Measurements from ENCODE around the gene CHPT1. TPM values are rescaled to one million over a fixed set of nuclear protein-coding genes. Genes with fewer than 3 reads are reported as not detected.

The CHPT1 gene
- total and polyA plus RNA-seq, 9 of the 15 experiments (the other 6 are each of a cell fraction or from before 2014, with no cell fraction given), result 15.3 to 210 (median 91.9) TPM

DNA sequence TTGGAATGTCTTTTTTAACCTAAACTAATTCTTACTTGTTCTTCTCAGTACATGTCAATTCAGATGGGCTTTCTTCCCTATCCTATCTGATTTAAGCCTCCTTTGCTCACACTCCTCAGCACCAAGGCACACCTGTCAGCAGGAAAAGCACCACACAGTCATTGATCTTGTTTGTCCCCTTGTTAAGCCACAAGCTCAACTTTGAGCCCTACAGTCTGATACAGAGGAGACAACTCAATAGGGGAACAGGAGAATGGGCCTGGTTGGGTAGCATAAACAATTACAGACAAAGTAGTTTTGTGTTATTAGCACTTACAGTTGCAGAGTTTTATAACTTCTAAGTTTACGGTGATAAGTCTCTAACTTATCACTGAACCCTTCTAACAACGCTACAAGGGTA lies 71.3 kb downstream of the CHPT1 start:
- Histone ChIP-seq H3K27me3 (ENCODE audit: control insufficient read depth in 2 of 2, insufficient read depth in 2 of 2, low read length in 2 of 2) (no peaks in the 10 kb centered on the region), H3K36me3 (ENCODE audit: control insufficient read depth, insufficient read depth, low read length) (peaks cover 47% of the 10 kb centered on the region), H2AFZ (ENCODE audit: low read depth, low read length) (no peak overlapping the region), H3K4me3 (no peak overlapping the region), H3K9me3 (replicated peaks; ENCODE audit: control insufficient read depth, insufficient read depth, low read depth, low read length) (no peaks in the 10 kb centered on the region), H3K4me2 (ENCODE audit: insufficient read depth, low read length) (no peak overlapping the region), H3K9me1 (ENCODE audit: control insufficient read depth, insufficient read depth, low read length) (no peaks in the 10 kb centered on the region), H3K79me2 (ENCODE audit: control insufficient read depth, insufficient read depth, low read length) (no peaks in the 10 kb centered on the region), H3K4me1 (replicated peaks in 1 of 2; ENCODE audit: control insufficient read depth in 2 of 2, insufficient read depth in 2 of 2, low read length in 2 of 2) (no peaks in the 10 kb centered on the region), H3K9ac (ENCODE audit: insufficient read depth in 1 of 2, low read depth in 2 of 2, low read length in 2 of 2) (no peak overlapping the region), H4K20me1 (replicated peaks; ENCODE audit: control insufficient read depth, insufficient read depth, low read length) (no peaks in the 10 kb centered on the region), H3K27ac (ENCODE audit: extremely low read depth, low read depth, low read length) (no peak overlapping the region)
- ATAC-seq (no peak), FAIRE-seq (no peak), DNase-seq (ENCODE audit: extremely low read depth in 1 of 4, low spot score in 3 of 4) (no peak)
- POLR2A ChIA-PET, result no interaction called here
- CTCF ChIA-PET (ENCODE audit: low intra/inter-chr PET ratio), result no interaction called here
- intact Hi-C loops (cut with micrococcal nuclease), result no loop called here
- in situ Hi-C loops (cut with MboI), result no loop called here
- 88% methylated on average over 2 of the region's 2 CpGs for WGBS (ENCODE audit: insufficient coverage, low coverage, missing lambda C conversion rate)
- BruUV-seq (replicated peaks), result no TSS peak
- no peak for TF ChIP-seq SMC3 (conservative IDR thresholded peaks at IDR 0.05; ENCODE audit: insufficient read depth, low read depth, low read length)
- TF ChIP-seq, protein P1, sequence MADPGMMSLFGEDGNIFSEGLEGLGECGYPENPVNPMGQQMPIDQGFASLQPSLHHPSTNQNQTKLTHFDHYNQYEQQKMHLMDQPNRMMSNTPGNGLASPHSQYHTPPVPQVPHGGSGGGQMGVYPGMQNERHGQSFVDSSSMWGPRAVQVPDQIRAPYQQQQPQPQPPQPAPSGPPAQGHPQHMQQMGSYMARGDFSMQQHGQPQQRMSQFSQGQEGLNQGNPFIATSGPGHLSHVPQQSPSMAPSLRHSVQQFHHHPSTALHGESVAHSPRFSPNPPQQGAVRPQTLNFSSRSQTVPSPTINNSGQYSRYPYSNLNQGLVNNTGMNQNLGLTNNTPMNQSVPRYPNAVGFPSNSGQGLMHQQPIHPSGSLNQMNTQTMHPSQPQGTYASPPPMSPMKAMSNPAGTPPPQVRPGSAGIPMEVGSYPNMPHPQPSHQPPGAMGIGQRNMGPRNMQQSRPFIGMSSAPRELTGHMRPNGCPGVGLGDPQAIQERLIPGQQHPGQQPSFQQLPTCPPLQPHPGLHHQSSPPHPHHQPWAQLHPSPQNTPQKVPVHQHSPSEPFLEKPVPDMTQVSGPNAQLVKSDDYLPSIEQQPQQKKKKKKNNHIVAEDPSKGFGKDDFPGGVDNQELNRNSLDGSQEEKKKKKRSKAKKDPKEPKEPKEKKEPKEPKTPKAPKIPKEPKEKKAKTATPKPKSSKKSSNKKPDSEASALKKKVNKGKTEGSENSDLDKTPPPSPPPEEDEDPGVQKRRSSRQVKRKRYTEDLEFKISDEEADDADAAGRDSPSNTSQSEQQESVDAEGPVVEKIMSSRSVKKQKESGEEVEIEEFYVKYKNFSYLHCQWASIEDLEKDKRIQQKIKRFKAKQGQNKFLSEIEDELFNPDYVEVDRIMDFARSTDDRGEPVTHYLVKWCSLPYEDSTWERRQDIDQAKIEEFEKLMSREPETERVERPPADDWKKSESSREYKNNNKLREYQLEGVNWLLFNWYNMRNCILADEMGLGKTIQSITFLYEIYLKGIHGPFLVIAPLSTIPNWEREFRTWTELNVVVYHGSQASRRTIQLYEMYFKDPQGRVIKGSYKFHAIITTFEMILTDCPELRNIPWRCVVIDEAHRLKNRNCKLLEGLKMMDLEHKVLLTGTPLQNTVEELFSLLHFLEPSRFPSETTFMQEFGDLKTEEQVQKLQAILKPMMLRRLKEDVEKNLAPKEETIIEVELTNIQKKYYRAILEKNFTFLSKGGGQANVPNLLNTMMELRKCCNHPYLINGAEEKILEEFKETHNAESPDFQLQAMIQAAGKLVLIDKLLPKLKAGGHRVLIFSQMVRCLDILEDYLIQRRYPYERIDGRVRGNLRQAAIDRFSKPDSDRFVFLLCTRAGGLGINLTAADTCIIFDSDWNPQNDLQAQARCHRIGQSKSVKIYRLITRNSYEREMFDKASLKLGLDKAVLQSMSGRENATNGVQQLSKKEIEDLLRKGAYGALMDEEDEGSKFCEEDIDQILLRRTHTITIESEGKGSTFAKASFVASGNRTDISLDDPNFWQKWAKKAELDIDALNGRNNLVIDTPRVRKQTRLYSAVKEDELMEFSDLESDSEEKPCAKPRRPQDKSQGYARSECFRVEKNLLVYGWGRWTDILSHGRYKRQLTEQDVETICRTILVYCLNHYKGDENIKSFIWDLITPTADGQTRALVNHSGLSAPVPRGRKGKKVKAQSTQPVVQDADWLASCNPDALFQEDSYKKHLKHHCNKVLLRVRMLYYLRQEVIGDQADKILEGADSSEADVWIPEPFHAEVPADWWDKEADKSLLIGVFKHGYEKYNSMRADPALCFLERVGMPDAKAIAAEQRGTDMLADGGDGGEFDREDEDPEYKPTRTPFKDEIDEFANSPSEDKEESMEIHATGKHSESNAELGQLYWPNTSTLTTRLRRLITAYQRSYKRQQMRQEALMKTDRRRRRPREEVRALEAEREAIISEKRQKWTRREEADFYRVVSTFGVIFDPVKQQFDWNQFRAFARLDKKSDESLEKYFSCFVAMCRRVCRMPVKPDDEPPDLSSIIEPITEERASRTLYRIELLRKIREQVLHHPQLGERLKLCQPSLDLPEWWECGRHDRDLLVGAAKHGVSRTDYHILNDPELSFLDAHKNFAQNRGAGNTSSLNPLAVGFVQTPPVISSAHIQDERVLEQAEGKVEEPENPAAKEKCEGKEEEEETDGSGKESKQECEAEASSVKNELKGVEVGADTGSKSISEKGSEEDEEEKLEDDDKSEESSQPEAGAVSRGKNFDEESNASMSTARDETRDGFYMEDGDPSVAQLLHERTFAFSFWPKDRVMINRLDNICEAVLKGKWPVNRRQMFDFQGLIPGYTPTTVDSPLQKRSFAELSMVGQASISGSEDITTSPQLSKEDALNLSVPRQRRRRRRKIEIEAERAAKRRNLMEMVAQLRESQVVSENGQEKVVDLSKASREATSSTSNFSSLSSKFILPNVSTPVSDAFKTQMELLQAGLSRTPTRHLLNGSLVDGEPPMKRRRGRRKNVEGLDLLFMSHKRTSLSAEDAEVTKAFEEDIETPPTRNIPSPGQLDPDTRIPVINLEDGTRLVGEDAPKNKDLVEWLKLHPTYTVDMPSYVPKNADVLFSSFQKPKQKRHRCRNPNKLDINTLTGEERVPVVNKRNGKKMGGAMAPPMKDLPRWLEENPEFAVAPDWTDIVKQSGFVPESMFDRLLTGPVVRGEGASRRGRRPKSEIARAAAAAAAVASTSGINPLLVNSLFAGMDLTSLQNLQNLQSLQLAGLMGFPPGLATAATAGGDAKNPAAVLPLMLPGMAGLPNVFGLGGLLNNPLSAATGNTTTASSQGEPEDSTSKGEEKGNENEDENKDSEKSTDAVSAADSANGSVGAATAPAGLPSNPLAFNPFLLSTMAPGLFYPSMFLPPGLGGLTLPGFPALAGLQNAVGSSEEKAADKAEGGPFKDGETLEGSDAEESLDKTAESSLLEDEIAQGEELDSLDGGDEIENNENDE (IDR thresholded peaks at IDR 0.05; ENCODE audit: low read depth, low read length), result no peak
- no peak for TF ChIP-seq HDAC2 (IDR thresholded peaks at IDR 0.05)
- TF ChIP-seq, protein P2, sequence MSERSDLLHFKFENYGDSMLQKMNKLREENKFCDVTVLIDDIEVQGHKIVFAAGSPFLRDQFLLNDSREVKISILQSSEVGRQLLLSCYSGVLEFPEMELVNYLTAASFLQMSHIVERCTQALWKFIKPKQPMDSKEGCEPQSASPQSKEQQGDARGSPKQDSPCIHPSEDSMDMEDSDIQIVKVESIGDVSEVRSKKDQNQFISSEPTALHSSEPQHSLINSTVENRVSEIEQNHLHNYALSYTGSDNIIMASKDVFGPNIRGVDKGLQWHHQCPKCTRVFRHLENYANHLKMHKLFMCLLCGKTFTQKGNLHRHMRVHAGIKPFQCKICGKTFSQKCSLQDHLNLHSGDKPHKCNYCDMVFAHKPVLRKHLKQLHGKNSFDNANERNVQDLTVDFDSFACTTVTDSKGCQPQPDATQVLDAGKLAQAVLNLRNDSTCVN (CRISPR knock-in tag; IDR thresholded peaks at IDR 0.05), result no peak
- no peak for TF ChIP-seq TSC22D4 (tag; IDR thresholded peaks at IDR 0.05)
- TF ChIP-seq, protein P3, sequence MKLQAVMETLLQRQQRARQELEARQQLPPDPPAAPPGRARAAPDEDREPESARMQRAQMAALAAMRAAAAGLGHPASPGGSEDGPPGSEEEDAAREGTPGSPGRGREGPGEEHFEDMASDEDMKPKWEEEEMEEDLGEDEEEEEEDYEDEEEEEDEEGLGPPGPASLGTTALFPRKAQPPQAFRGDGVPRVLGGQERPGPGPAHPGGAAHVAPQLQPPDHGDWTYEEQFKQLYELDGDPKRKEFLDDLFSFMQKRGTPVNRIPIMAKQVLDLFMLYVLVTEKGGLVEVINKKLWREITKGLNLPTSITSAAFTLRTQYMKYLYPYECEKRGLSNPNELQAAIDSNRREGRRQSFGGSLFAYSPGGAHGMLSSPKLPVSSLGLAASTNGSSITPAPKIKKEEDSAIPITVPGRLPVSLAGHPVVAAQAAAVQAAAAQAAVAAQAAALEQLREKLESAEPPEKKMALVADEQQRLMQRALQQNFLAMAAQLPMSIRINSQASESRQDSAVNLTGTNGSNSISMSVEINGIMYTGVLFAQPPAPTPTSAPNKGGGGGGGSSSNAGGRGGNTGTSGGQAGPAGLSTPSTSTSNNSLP (IDR thresholded peaks at IDR 0.05; ENCODE audit: borderline replicate concordance, low read depth, low read length), result no peak
- no peak for TF ChIP-seq NFIC (IDR thresholded peaks at IDR 0.05)
- no peak for TF ChIP-seq PHB2 (IDR thresholded peaks at IDR 0.05; ENCODE audit: low read depth)

Data from K562 (cell line).